HepG2 (cell line): ENCODE data around the gene ZG16. TPM values are rescaled to one million over a fixed set of nuclear protein-coding genes. Genes with fewer than 3 reads are reported as not detected.

Source experiments
- FOXK1 ChIP-seq: sonication (generic); formaldehyde crosslinking; IDR thresholded peaks from 2 replicates; pipeline ENCODE4 v1.4.0; 2020; ENCODE audit warnings: low read depth, missing genetic modification reagents, borderline replicate concordance
- HMG20B ChIP-seq: conservative IDR thresholded peaks from 2 replicates; pipeline ENCODE4 v1.6.1; 2016; ENCODE audit warnings: missing genetic modification reagents, missing compliant biosample characterization
- KAT7 ChIP-seq: IDR thresholded peaks from 2 replicates; pipeline ENCODE4 v1.6.1; 2018; ENCODE audit warnings: borderline replicate concordance, missing compliant biosample characterization
- MXD4 ChIP-seq: IDR thresholded peaks from 2 replicates; pipeline ENCODE4 v1.6.1; 2016; ENCODE audit warnings: mild to moderate bottlenecking, missing biosample characterization, missing genetic modification reagents
- NR2F6 ChIP-seq, 2 experiments: IDR thresholded peaks; 2 replicates each; pipeline ENCODE4 v1.6.1; 2016; ENCODE audit warnings: antibody characterized with exemption in 1 of 2, mild to moderate bottlenecking in 1 of 2
- RXRA ChIP-seq: sonication (generic); formaldehyde crosslinking; IDR thresholded peaks from 2 replicates; pipeline ENCODE4 v1.5.1; 2020; ENCODE audit warnings: missing genetic modification reagents
- SALL1 ChIP-seq: sonication (generic); formaldehyde crosslinking; IDR thresholded peaks from 2 replicates; pipeline ENCODE4 v1.8.0; 2022; ENCODE audit warnings: mild to moderate bottlenecking, missing genetic modification reagents
- TEAD2 ChIP-seq: sonication (generic); formaldehyde crosslinking; IDR thresholded peaks from 2 replicates; pipeline ENCODE4 v1.9.0; 2021; ENCODE audit warnings: missing genetic modification reagents
- THRA ChIP-seq: sonication (generic); formaldehyde crosslinking; IDR thresholded peaks from 2 replicates; pipeline ENCODE4 v1.4.0; 2020; ENCODE audit warnings: missing genetic modification reagents, borderline replicate concordance
- TOPORS ChIP-seq: sonication (generic); formaldehyde crosslinking; IDR thresholded peaks from 2 replicates; pipeline ENCODE4 v1.8.0; 2023; ENCODE audit warnings: mild to moderate bottlenecking, missing genetic modification reagents
- U2AF1 ChIP-seq: fragments of 200-400 bp; formaldehyde crosslinking; optimal IDR thresholded peaks from 2 replicates; pipeline ENCODE3; 2017; ENCODE audit warnings: mild to moderate bottlenecking, low read depth, low read length
- ZBTB33 ChIP-seq: sonication (generic); formaldehyde crosslinking; IDR thresholded peaks from 2 replicates; pipeline ENCODE4 v1.4.0; 2020; ENCODE audit warnings: missing genetic modification reagents
- ZNF138 ChIP-seq: sonication (generic); formaldehyde crosslinking; IDR thresholded peaks from 2 replicates; pipeline ENCODE4 v1.5.0; 2020; ENCODE audit warnings: mild to moderate bottlenecking, low read depth, missing genetic modification reagents
- ZNF225 ChIP-seq: sonication (generic); formaldehyde crosslinking; IDR thresholded peaks from 2 replicates; pipeline ENCODE4 v1.4.0; 2020; ENCODE audit warnings: mild to moderate bottlenecking, missing genetic modification reagents
- ZNF33B ChIP-seq: sonication (generic); formaldehyde crosslinking; IDR thresholded peaks from 2 replicates; pipeline ENCODE4 v1.5.1; 2020; ENCODE audit warnings: mild to moderate bottlenecking, missing genetic modification reagents
- ZNF570 ChIP-seq: sonication (generic); formaldehyde crosslinking; IDR thresholded peaks from 2 replicates; pipeline ENCODE4 v1.4.0; 2020; ENCODE audit warnings: mild to moderate bottlenecking, missing genetic modification reagents, borderline replicate concordance
- ZNF619 ChIP-seq: sonication (generic); formaldehyde crosslinking; IDR thresholded peaks from 2 replicates; pipeline ENCODE4 v1.4.0; 2020; ENCODE audit warnings: mild to moderate bottlenecking, missing genetic modification reagents
- ZNF691 ChIP-seq: sonication (generic); formaldehyde crosslinking; IDR thresholded peaks from 2 replicates; pipeline ENCODE4 v1.4.0; 2020; ENCODE audit warnings: missing genetic modification reagents, low read depth, mild to moderate bottlenecking, borderline replicate concordance
- ZNF839 ChIP-seq: sonication (generic); formaldehyde crosslinking; IDR thresholded peaks from 2 replicates; pipeline ENCODE4 v1.4.0; 2020; ENCODE audit warnings: missing genetic modification reagents, mild to moderate bottlenecking, borderline replicate concordance
- polyA plus RNA-seq, 8 experiments: library from polyadenylated mRNA; depleted of rRNA in 3 of 8; stranded (reverse) in 7 of 8; unstranded in 1 of 8; fragments of >200 nt; fragmentation: Illumina TruSeq in 4 of 8; extraction: Trizol in 4 of 8; gene quantifications; 2 replicates each; pipeline versions ENCODE4 v1.2.1 to v1.2.3, GENCODE V29; 2011 to 2016; ENCODE audit warnings: low read depth in 4 of 8, missing spikeins in 1 of 8, mixed read lengths in 1 of 8; ENCODE audit not compliant: insufficient read depth in 1 of 8
- total RNA-seq, 5 experiments: library from RNA; depleted of rRNA; stranded (reverse); fragments of >200 nt; fragmentation: Illumina TruSeq; extraction: Trizol; gene quantifications; 2 replicates each; pipeline ENCODE4 v1.2.3, GENCODE V29; 2016; ENCODE audit warnings: low read depth in 1 of 5
- TF ChIP-seq, protein P1 (sequence below): sonication (generic); formaldehyde crosslinking; IDR thresholded peaks from 2 replicates; pipeline ENCODE4 v1.5.1; 2020; ENCODE audit warnings: mild to moderate bottlenecking, missing genetic modification reagents, borderline replicate concordance
- TF ChIP-seq, protein P2 (sequence below): IDR thresholded peaks from 2 replicates; pipeline ENCODE4 v1.6.1; 2016

ZG16 gene
- total and polyA plus RNA-seq, 2 of the 13 experiments (the other 11 are each of a cell fraction or from before 2014, with no cell fraction given): 0.04 to 0.07 TPM

GRCh38 chr16:29807426-29808218 lies 29.6 kb downstream of the ZG16 start (continued):
- TF ChIP-seq, protein P1, sequence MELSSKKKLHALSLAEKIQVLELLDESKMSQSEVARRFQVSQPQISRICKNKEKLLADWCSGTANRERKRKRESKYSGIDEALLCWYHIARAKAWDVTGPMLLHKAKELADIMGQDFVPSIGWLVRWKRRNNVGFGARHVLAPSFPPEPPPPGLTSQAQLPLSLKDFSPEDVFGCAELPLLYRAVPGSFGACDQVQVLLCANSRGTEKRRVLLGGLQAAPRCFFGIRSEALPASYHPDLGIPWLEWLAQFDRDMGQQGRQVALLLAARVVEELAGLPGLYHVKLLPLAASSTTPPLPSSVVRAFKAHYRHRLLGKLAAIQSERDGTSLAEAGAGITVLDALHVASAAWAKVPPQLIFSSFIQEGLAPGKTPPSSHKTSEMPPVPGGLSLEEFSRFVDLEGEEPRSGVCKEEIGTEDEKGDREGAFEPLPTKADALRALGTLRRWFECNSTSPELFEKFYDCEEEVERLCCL (CRISPR knock-in tag): peak; percentile 99
- TF ChIP-seq MXD4 (CRISPR knock-in tag) (peak; percentile 98), RXRA (CRISPR knock-in tag) (peak; percentile 79), TOPORS (no peak; the same call in 1 of the 2 replicates), ZNF138 (CRISPR knock-in tag) (peak; percentile 96), U2AF1 (peak; percentile 67), HMG20B (CRISPR knock-in tag) (no peak; the same call in 1 of the 2 replicates), THRA (CRISPR knock-in tag) (peak; percentile 88), NR2F6 (IDR thresholded peaks at IDR 0.05) (no peak), NR2F6 (CRISPR knock-in tag; IDR thresholded peaks at IDR 0.05) (peak; percentile 53), SALL1 (CRISPR knock-in tag) (peak; percentile 99), TEAD2 (peak; percentile 98), KAT7 (CRISPR knock-in tag) (peak; percentile 97; the same call in 1 of the 2 replicates), ZNF619 (CRISPR knock-in tag) (peak; percentile 88), ZBTB33 (CRISPR knock-in tag) (peak; percentile 82), FOXK1 (peak; percentile 68; the same call in 1 of the 2 replicates), ZNF839 (CRISPR knock-in tag) (peak; percentile 98), ZNF570 (peak; percentile 98; the same call in 1 of the 2 replicates), ZNF225 (CRISPR knock-in tag) (peak; percentile 99), ZNF33B (CRISPR knock-in tag) (peak; percentile 99; the same call in 1 of the 2 replicates), ZNF691 (CRISPR knock-in tag) (peak; percentile 96)
- TF ChIP-seq, protein P2, sequence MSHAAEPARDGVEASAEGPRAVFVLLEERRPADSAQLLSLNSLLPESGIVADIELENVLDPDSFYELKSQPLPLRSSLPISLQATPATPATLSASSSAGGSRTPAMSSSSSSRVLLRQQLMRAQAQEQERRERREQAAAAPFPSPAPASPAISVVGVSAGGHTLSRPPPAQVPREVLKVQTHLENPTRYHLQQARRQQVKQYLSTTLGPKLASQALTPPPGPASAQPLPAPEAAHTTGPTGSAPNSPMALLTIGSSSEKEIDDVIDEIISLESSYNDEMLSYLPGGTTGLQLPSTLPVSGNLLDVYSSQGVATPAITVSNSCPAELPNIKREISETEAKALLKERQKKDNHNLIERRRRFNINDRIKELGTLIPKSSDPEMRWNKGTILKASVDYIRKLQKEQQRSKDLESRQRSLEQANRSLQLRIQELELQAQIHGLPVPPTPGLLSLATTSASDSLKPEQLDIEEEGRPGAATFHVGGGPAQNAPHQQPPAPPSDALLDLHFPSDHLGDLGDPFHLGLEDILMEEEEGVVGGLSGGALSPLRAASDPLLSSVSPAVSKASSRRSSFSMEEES (CRISPR knock-in tag): peak; percentile 94
